H1 (cell line): ENCODE data around the gene SPTBN1. TPM values are rescaled to one million over a fixed set of nuclear protein-coding genes. Genes with fewer than 3 reads are reported as not detected.

Experiments used
- CTCF ChIA-PET: fragments of 300-600 bp; sonication (Branson Sonifier 250); formaldehyde crosslinking; loops from one replicate; lab custom pipeline; 2021; ENCODE audit not compliant: partially characterized antibody; lab: Charles Lee
- POLR2A ChIA-PET: fragments of 300-600 bp; sonication (Branson Sonifier 250); formaldehyde crosslinking; loops from one replicate; lab custom pipeline; 2021; ENCODE audit warnings: inconsistent platforms; ENCODE audit not compliant: partially characterized antibody; lab: Charles Lee
- DNase-seq, 2 experiments: peaks; one replicate each; pipeline versions ENCODE4 v3.0.0 to v3.0.0-alpha.2; 2010 to 2022; ENCODE audit warnings: low spot score in 2 of 2, low read depth in 1 of 2, mixed read lengths in 1 of 2
- FAIRE-seq: peaks from 2 replicates; lab custom pipeline; 2011; peaks lifted over from hg19 to GRCh38; lab: Jason Lieb, UNC
- H2AFZ ChIP-seq: 2 replicates; pipeline ENCODE4 v1.8.1; 2012; ENCODE audit warnings: low read length, inconsistent platforms
- H2AK5ac ChIP-seq: 2 replicates; pipeline ENCODE4 v1.6.1; 2013; ENCODE audit warnings: low read depth, low read length
- H2BK120ac ChIP-seq: replicated peaks from 2 replicates; pipeline ENCODE3; 2013; ENCODE audit warnings: low read depth, low read length, inconsistent platforms
- H2BK12ac ChIP-seq: 2 replicates; pipeline ENCODE4 v1.6.1; 2013; ENCODE audit warnings: low read depth, low read length
- H2BK15ac ChIP-seq: 2 replicates; pipeline ENCODE4 v1.6.1; 2013; ENCODE audit warnings: low read length
- H2BK20ac ChIP-seq: 2 replicates; pipeline ENCODE4 v1.6.1; 2013; ENCODE audit warnings: low read length
- H2BK5ac ChIP-seq: 2 replicates; pipeline ENCODE4 v1.6.1; 2013; ENCODE audit warnings: low read depth, low read length
- H3K14ac ChIP-seq: 2 replicates; pipeline ENCODE4 v1.6.1; 2013; ENCODE audit warnings: inconsistent platforms; ENCODE audit not compliant: insufficient read length
- H3K18ac ChIP-seq: 2 replicates; pipeline ENCODE4 v1.6.1; 2013; ENCODE audit warnings: low read length; ENCODE audit errors: extremely low read depth
- H3K23ac ChIP-seq: 2 replicates; pipeline ENCODE4 v1.6.1; 2013; ENCODE audit warnings: inconsistent platforms; ENCODE audit not compliant: insufficient read length
- H3K23me2 ChIP-seq: 2 replicates; pipeline ENCODE4 v1.6.1; 2013; ENCODE audit warnings: low read depth, low read length
- H3K27ac ChIP-seq: 2 replicates; pipeline ENCODE4 v1.6.1; 2011; ENCODE audit warnings: low read depth, low read length, inconsistent platforms
- H3K27me3 ChIP-seq, 4 experiments: replicated peaks in 1 of 4; 1 replicate in 1 of 4; 2 replicates in 3 of 4; pipeline versions ENCODE4 v1.6.1 to v1.8.1; 2011 to 2013; ENCODE audit warnings: low read length in 3 of 4, mild to moderate bottlenecking in 3 of 4, inconsistent platforms in 2 of 4, mixed read lengths in 2 of 4, moderate library complexity in 1 of 4; ENCODE audit not compliant: control insufficient read depth in 3 of 4, insufficient read depth in 3 of 4; ENCODE audit errors: extremely low read depth in 1 of 4
- H3K36me3 ChIP-seq, 4 experiments: 2 replicates each; pipeline versions ENCODE4 v1.6.1 to v1.8.1; 2011 to 2013; ENCODE audit warnings: mild to moderate bottlenecking in 4 of 4, low read length in 3 of 4, moderate library complexity in 2 of 4, control low read depth in 1 of 4, inconsistent platforms in 1 of 4; ENCODE audit not compliant: insufficient read depth in 4 of 4, control insufficient read depth in 2 of 4
- H3K4ac ChIP-seq: replicated peaks from 2 replicates; pipeline ENCODE3; 2013; ENCODE audit warnings: low read length, low read depth, mixed read lengths, inconsistent platforms; ENCODE audit not compliant: insufficient read length
- H3K4me1 ChIP-seq, 4 experiments: replicated peaks in 1 of 4; 1 replicate in 1 of 4; 2 replicates in 3 of 4; pipeline versions ENCODE4 v1.6.1 to v1.8.1; 2011 to 2013; ENCODE audit warnings: low read length in 3 of 4, inconsistent platforms in 2 of 4, mixed read lengths in 1 of 4; ENCODE audit not compliant: insufficient read depth in 4 of 4, control insufficient read depth in 3 of 4
- H3K4me2 ChIP-seq, 2 experiments: 2 replicates each; pipeline versions ENCODE4 v1.6.1 to v1.8.1; 2011 to 2013; ENCODE audit warnings: low read depth in 2 of 2, low read length in 2 of 2, control low read depth in 1 of 2, inconsistent platforms in 1 of 2, mild to moderate bottlenecking in 1 of 2; ENCODE audit not compliant: insufficient read depth in 1 of 2
- H3K4me3 ChIP-seq, 4 experiments: fragments of 200-600, 300-600 bp in 1 of 4; sonication (generic), shearing (Covaris generic), sonication (Bioruptor Twin) in 1 of 4; 2 replicates each; pipeline versions ENCODE4 v1.5.1 to v1.8.1; 2011 to 2016; ENCODE audit warnings: low read length in 4 of 4, low read depth in 3 of 4, control low read depth in 2 of 4, inconsistent platforms in 2 of 4, mild to moderate bottlenecking in 2 of 4, mixed read lengths in 1 of 4, moderate library complexity in 1 of 4; ENCODE audit not compliant: insufficient read depth in 2 of 4; ENCODE audit errors: extremely low read depth in 1 of 4
- H3K56ac ChIP-seq: replicated peaks from 2 replicates; pipeline ENCODE3; 2013; ENCODE audit warnings: low read depth, mild to moderate bottlenecking, mixed read lengths, low read length, inconsistent platforms; ENCODE audit not compliant: insufficient read length
- H3K79me1 ChIP-seq: 2 replicates; pipeline ENCODE4 v1.6.1; 2013; ENCODE audit warnings: low read depth, low read length, control low read depth
- H3K79me2 ChIP-seq, 2 experiments: 2 replicates each; pipeline versions ENCODE4 v1.6.1 to v1.8.1; 2012 to 2013; ENCODE audit warnings: low read length in 2 of 2, mild to moderate bottlenecking in 2 of 2, inconsistent platforms in 1 of 2; ENCODE audit not compliant: insufficient read depth in 2 of 2, control insufficient read depth in 1 of 2
- H3K9ac ChIP-seq, 4 experiments: replicated peaks in 1 of 4; 1 replicate in 1 of 4; 2 replicates in 3 of 4; pipeline versions ENCODE4 v1.6.1 to v1.8.1; 2011 to 2013; ENCODE audit warnings: low read depth in 3 of 4, low read length in 3 of 4, control low read depth in 2 of 4, mild to moderate bottlenecking in 2 of 4, moderate library complexity in 2 of 4, inconsistent platforms in 1 of 4; ENCODE audit errors: extremely low read depth in 1 of 4
- H3K9me3 ChIP-seq, 2 experiments: 2 replicates each; pipeline versions ENCODE4 v1.6.1 to v1.8.1; 2012 to 2013; ENCODE audit warnings: mild to moderate bottlenecking in 2 of 2, moderate library complexity in 2 of 2, control low read depth in 1 of 2, inconsistent platforms in 1 of 2, low read depth in 1 of 2, low read length in 1 of 2, mixed read lengths in 1 of 2; ENCODE audit not compliant: insufficient read depth in 2 of 2
- H4K20me1 ChIP-seq, 2 experiments: replicated peaks in 1 of 2; 2 replicates each; pipeline versions ENCODE3 to v1.8.1; 2011 to 2013; ENCODE audit warnings: inconsistent platforms in 2 of 2, low read length in 2 of 2, mild to moderate bottlenecking in 1 of 2; ENCODE audit not compliant: insufficient read depth in 2 of 2, control insufficient read depth in 1 of 2
- H4K5ac ChIP-seq: 2 replicates; pipeline ENCODE4 v1.6.1; 2013; ENCODE audit warnings: low read length, low read depth, mixed read lengths, inconsistent platforms; ENCODE audit not compliant: insufficient read length
- H4K8ac ChIP-seq: 2 replicates; pipeline ENCODE4 v1.8.0; 2013; ENCODE audit warnings: mild to moderate bottlenecking, moderate library complexity, low read length, inconsistent platforms; ENCODE audit not compliant: insufficient read depth; ENCODE audit errors: extremely low read depth
- H4K91ac ChIP-seq: replicated peaks from 2 replicates; pipeline ENCODE3; 2013; ENCODE audit warnings: low read length, mixed read lengths, inconsistent platforms; ENCODE audit not compliant: insufficient read length
- HDAC6 ChIP-seq: IDR thresholded peaks from one replicate; pipeline ENCODE4 v1.7.1; 2012; ENCODE audit warnings: low read depth, mild to moderate bottlenecking, inconsistent platforms, low read length, moderate library complexity
- WGBS, 2 experiments: shearing (Covaris generic) in 1 of 2; methylation state at CpG; one replicate each; pipeline versions ENCODE4 v1.1.6 to v1.1.7; 2013 to 2015; ENCODE audit warnings: low lambda C conversion rate in 2 of 2, mixed read lengths in 2 of 2, inconsistent platforms in 1 of 2, low coverage in 1 of 2, missing lambda C conversion rate in 1 of 2; ENCODE audit not compliant: insufficient replicate concordance in 2 of 2, insufficient coverage in 1 of 2, insufficient read length in 1 of 2; ENCODE audit errors: extremely low coverage in 1 of 2, missing lambda C conversion rate in 1 of 2; 5-methylcytosine and 5-hydroxymethylcytosine counted together
- polyA plus RNA-seq, 7 experiments: library from polyadenylated mRNA; depleted of rRNA in 3 of 7; stranded (reverse) in 5 of 7; unstranded in 2 of 7; fragments of >200 nt in 5 of 7; fragments of 200-250 nt in 2 of 7; gene quantifications; 1 replicate in 5 of 7; 2 replicates in 1 of 7; 4 replicates in 1 of 7; pipeline versions ENCODE4 v1.2.1 to v1.2.3, GENCODE V29; 2011 to 2013; ENCODE audit warnings: missing spikeins in 2 of 7, mixed read lengths in 2 of 7
- total RNA-seq: library from RNA; stranded (reverse); fragmentation: NEBNext Ultra II Directional; extraction: Animal tissue kit (Norgen Biotek cat#: 25700); gene quantifications from 2 replicates; pipeline ENCODE4 v1.2.1, GENCODE V29; 2021

Gene SPTBN1
- total and polyA plus RNA-seq, 2 of the 8 experiments (the other 6 are each of a cell fraction or from before 2014, with no cell fraction given), result 31.8 to 180 TPM

GRCh38 chr2:54626131-54626530 lies 170.0 kb downstream of the SPTBN1 start:
- Histone ChIP-seq H3K79me1 (no peaks in the 10 kb centered on the region), H3K9me3 (no peaks in the 10 kb centered on the region), H3K18ac (no peak overlapping the region), H4K91ac (no peak overlapping the region), H3K27me3 (no peaks in the 10 kb centered on the region), H3K4ac (no peak overlapping the region), H3K14ac (no peak overlapping the region), H3K4me1 (no peaks in the 10 kb centered on the region), H3K79me2 (no peaks in the 10 kb centered on the region), H2BK15ac (no peak overlapping the region), H4K20me1 (peaks cover 3 to 9% of the 10 kb centered on the region in 2 experiments), H3K36me3 (peaks cover 45 to 95% (median 83%) of the 10 kb centered on the region in 4 experiments), H3K23ac (no peak overlapping the region), H3K4me3 (no peak overlapping the region), H2BK20ac (no peak overlapping the region), H3K27ac (no peak overlapping the region), H4K5ac (no peak overlapping the region), H2BK120ac (no peak overlapping the region), H3K4me2 (no peak overlapping the region), H4K8ac (no peak overlapping the region), H2AK5ac (no peak overlapping the region), H3K23me2 (no peaks in the 10 kb centered on the region), H2AFZ (no peak overlapping the region), H3K9ac (no peak overlapping the region), H2BK12ac (no peak overlapping the region), H3K56ac (no peak overlapping the region), H2BK5ac (no peak overlapping the region)
- DNase-seq (no peak), FAIRE-seq (no peak)
- 94% methylated on average over 7 of the region's 7 CpGs; no CpG with 5 or more reads in 1 of the 2 experiments for WGBS, 2 experiments
- ChIA-PET CTCF (interaction anchor here (1.4 to 6.5 kb wide), 3 partner anchors 14 to 102 kb away, joined by 3 to 39 read pairs (median 7); no protein-coding TSS in a partner anchor), POLR2A (no interaction called here)
- no peak for TF ChIP-seq HDAC6
